ENCODE results near the gene CLMN.

The CLMN gene

DNA sequence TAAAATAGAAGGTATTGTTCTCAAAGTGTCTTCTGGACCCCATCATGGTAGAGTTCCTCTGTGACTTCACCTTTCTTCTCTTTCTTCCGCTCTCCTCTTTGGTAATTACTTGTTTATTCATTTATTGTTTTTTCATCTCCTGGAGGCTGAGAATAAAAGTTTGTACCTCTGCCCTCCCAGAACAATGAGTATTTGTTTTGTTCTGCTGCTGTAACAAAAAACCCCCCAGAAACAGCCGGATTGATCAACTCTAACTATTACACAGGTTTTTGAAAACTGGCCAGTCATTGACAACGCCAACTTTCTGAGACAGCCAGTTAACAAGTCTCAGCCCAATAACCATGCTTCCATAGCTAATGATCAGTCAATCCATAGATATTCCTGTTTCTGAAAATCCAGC lies 154.2 kb downstream of the CLMN start:
- Histone ChIP-seq H3K4me1 (ENCODE audit: insufficient read depth, low read length, severe bottlenecking) (no peaks in the 10 kb centered on the region), H3K9me2 (ENCODE audit: low read depth, low read length) (no peaks in the 10 kb centered on the region), H4K20me1 (ENCODE audit: insufficient read depth, low read length) (no peaks in the 10 kb centered on the region), H3K27me3 (ENCODE audit: insufficient read depth, low read length) (no peaks in the 10 kb centered on the region), H2AFZ (ENCODE audit: low read length) (no peak overlapping the region), H3K9ac (ENCODE audit: low read length) (no peak overlapping the region), H3F3A (ENCODE audit: insufficient read depth, low read length) (no peaks in the 10 kb centered on the region), H3K27ac (ENCODE audit: low read depth, low read length, poor library complexity, severe bottlenecking) (no peak overlapping the region), H3K9me3 (ENCODE audit: low read length) (peaks cover 5% of the 10 kb centered on the region; the same call in 1 of the 2 replicates), H3K36me3 (ENCODE audit: insufficient read depth, low read length) (no peaks in the 10 kb centered on the region; the same call in 1 of the 2 replicates), H3K4me2 (ENCODE audit: low read length) (no peak overlapping the region), H3K79me2 (ENCODE audit: insufficient read depth, low read length) (no peaks in the 10 kb centered on the region), H3K4me3 (ENCODE audit: low read depth, low read length, poor library complexity, severe bottlenecking) (no peak overlapping the region)
- TF ChIP-seq EZH2 (IDR thresholded peaks at IDR 0.05; ENCODE audit: borderline replicate concordance, low read length), result no peak
- TF ChIP-seq, protein P1, sequence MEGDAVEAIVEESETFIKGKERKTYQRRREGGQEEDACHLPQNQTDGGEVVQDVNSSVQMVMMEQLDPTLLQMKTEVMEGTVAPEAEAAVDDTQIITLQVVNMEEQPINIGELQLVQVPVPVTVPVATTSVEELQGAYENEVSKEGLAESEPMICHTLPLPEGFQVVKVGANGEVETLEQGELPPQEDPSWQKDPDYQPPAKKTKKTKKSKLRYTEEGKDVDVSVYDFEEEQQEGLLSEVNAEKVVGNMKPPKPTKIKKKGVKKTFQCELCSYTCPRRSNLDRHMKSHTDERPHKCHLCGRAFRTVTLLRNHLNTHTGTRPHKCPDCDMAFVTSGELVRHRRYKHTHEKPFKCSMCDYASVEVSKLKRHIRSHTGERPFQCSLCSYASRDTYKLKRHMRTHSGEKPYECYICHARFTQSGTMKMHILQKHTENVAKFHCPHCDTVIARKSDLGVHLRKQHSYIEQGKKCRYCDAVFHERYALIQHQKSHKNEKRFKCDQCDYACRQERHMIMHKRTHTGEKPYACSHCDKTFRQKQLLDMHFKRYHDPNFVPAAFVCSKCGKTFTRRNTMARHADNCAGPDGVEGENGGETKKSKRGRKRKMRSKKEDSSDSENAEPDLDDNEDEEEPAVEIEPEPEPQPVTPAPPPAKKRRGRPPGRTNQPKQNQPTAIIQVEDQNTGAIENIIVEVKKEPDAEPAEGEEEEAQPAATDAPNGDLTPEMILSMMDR (IDR thresholded peaks at IDR 0.05; ENCODE audit: low read length), result no peak

DNA sequence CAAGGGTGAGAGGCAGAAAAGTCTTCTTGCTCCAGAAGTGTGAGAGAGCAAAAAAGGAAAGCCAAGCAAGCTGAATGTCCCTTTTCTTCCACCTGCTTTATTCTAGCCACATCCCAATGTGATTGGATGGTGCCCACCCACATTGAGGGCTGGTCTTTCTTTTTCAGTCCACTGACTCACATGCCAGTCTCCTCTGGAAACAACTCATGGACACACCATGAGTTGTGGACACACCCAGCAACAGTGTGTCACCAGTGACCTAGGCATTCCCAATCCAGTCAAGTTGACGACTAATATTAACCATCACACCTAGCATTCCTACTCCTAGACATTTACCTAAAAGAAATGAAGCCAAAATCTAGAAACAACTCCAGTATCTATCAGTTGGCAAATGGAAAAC lies 155.2 kb downstream of the CLMN start:
- Histone ChIP-seq H4K20me1 (ENCODE audit: insufficient read depth, low read length) (no peaks in the 10 kb centered on the region), H3K27me3 (ENCODE audit: insufficient read depth, low read length) (no peaks in the 10 kb centered on the region), H3K9me2 (ENCODE audit: low read depth, low read length) (no peaks in the 10 kb centered on the region), H3K36me3 (ENCODE audit: insufficient read depth, low read length) (no peaks in the 10 kb centered on the region; the same call in 1 of the 2 replicates), H3K4me3 (ENCODE audit: low read depth, low read length, poor library complexity, severe bottlenecking) (no peak overlapping the region), H3K4me1 (ENCODE audit: insufficient read depth, low read length, severe bottlenecking) (no peaks in the 10 kb centered on the region), H3K4me2 (ENCODE audit: low read length) (no peak overlapping the region), H3K79me2 (ENCODE audit: insufficient read depth, low read length) (no peaks in the 10 kb centered on the region), H3F3A (ENCODE audit: insufficient read depth, low read length) (no peaks in the 10 kb centered on the region), H3K27ac (ENCODE audit: low read depth, low read length, poor library complexity, severe bottlenecking) (no peak overlapping the region), H2AFZ (ENCODE audit: low read length) (no peak overlapping the region), H3K9me3 (ENCODE audit: low read length) (peaks cover 5% of the 10 kb centered on the region; the same call in 1 of the 2 replicates), H3K9ac (ENCODE audit: low read length) (no peak overlapping the region)
- no peak for TF ChIP-seq EZH2 (IDR thresholded peaks at IDR 0.05; ENCODE audit: borderline replicate concordance, low read length)
- TF ChIP-seq, protein P1 (IDR thresholded peaks at IDR 0.05; ENCODE audit: low read length), result no peak

DNA sequence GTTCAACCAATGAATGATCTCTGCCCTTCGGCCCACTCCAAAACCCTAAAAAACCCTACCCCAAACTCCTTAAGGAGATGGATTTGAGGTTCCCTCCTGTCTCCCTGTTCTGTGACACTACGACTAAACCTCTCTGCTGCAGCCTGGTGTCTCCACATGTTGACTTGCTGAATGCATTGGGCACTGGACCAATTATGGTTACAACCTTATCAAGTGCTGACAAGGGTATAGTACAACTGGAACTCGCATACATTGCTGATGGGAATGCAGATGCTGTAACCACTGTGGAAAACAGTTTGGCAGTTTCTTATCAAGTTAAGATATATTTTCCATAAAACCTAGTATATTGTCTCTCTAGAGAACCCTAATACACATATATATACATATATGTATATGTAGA lies 156.0 kb downstream of the CLMN start:
- TF ChIP-seq, protein P1 (IDR thresholded peaks at IDR 0.05; ENCODE audit: low read length), result no peak
- no peak for TF ChIP-seq EZH2 (IDR thresholded peaks at IDR 0.05; ENCODE audit: borderline replicate concordance, low read length)
- Histone ChIP-seq H3K27me3 (ENCODE audit: insufficient read depth, low read length) (no peaks in the 10 kb centered on the region), H3K79me2 (ENCODE audit: insufficient read depth, low read length) (no peaks in the 10 kb centered on the region), H3K36me3 (ENCODE audit: insufficient read depth, low read length) (no peaks in the 10 kb centered on the region; the same call in 1 of the 2 replicates), H3K27ac (ENCODE audit: low read depth, low read length, poor library complexity, severe bottlenecking) (no peak overlapping the region), H3F3A (ENCODE audit: insufficient read depth, low read length) (no peaks in the 10 kb centered on the region), H3K9me2 (ENCODE audit: low read depth, low read length) (no peaks in the 10 kb centered on the region), H3K4me1 (ENCODE audit: insufficient read depth, low read length, severe bottlenecking) (peaks cover 3% of the 10 kb centered on the region), H3K9ac (ENCODE audit: low read length) (no peak overlapping the region), H2AFZ (ENCODE audit: low read length) (no peak overlapping the region), H3K4me3 (ENCODE audit: low read depth, low read length, poor library complexity, severe bottlenecking) (no peak overlapping the region), H3K4me2 (ENCODE audit: low read length) (no peak overlapping the region), H3K9me3 (ENCODE audit: low read length) (peaks cover 5% of the 10 kb centered on the region; the same call in 1 of the 2 replicates), H4K20me1 (ENCODE audit: insufficient read depth, low read length) (no peaks in the 10 kb centered on the region)
